Peyer's patch (tissue), 4 donors: Measurements from ENCODE around the gene LCTL.

Experiments
- POLR2A ChIP-seq, 2 donors: fragments of 450-650 bp; IDR thresholded peaks; one replicate each; pipeline ENCODE4 v1.5.1; 2017; ENCODE audit warnings: antibody characterized with exemption in 2 of 2, mild to moderate bottlenecking in 2 of 2, moderate library complexity in 2 of 2
- TF ChIP-seq, protein P1 (sequence below), 6 experiments: fragments of 450-650 bp in 4 of 6; fragments of 200-600 bp in 2 of 6; sonication (generic) in 1 of 6; IDR thresholded peaks; one replicate each; pipeline ENCODE4 v1.5.1; 2017 to 2019; ENCODE audit warnings: antibody characterized with exemption in 6 of 6, mild to moderate bottlenecking in 3 of 6, moderate library complexity in 1 of 6

DNA sequence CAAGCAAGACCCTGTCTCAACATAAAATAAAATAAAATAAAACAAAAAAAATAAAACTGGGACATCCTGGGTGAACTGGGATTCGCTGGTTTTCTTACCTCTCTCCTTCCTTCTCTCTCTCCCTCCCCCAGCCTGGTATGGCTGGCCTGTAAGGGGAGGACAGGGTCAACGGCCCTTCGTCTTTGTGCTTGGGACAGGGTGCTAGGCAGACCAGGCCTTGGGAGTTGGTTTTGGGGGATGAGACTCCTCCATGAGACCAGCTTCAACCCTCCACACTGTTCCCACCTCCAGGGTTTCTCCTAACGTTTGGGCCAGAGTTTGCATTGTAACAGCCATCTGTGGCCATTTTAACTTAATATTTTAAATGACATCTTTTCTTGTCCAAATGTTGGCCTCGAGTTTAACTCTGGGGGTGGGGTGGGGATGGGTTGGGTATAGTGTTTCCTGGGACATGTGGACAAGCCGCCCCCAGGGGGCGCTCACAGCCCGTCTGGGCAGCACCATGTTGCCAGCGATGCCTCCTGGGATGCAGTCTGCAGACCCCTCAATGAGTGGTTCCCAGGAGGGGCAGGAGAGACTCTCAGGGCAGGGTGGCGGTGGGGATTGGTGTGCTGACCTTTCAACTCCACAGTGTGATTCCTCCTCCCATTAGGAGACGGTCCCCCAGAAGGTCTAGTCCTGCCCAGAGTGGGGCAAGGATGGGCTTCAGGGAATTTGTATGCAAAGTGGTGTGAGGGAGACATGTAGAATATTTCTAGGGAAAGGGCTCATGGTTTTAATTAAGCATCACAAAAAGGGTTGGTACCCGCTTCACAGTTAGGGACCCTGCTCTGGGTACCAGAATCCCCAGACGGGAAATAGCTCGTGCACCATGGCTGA, 37.7 kb upstream of the LCTL start:
- TF ChIP-seq, protein P1, sequence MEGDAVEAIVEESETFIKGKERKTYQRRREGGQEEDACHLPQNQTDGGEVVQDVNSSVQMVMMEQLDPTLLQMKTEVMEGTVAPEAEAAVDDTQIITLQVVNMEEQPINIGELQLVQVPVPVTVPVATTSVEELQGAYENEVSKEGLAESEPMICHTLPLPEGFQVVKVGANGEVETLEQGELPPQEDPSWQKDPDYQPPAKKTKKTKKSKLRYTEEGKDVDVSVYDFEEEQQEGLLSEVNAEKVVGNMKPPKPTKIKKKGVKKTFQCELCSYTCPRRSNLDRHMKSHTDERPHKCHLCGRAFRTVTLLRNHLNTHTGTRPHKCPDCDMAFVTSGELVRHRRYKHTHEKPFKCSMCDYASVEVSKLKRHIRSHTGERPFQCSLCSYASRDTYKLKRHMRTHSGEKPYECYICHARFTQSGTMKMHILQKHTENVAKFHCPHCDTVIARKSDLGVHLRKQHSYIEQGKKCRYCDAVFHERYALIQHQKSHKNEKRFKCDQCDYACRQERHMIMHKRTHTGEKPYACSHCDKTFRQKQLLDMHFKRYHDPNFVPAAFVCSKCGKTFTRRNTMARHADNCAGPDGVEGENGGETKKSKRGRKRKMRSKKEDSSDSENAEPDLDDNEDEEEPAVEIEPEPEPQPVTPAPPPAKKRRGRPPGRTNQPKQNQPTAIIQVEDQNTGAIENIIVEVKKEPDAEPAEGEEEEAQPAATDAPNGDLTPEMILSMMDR (IDR thresholded peaks at IDR 0.05): peak; percentile 37 to 71 (median 67)
- TF ChIP-seq POLR2A (IDR thresholded peaks at IDR 0.05): no peak
